GM18870 (cell line): Measurements from ENCODE around the gene MRGPRF.

Experiments
- ATAC-seq: cut with Tn5 transposase; IDR thresholded peaks from one replicate; pipeline ENCODE4 v1.9.1; 2021; ENCODE audit warnings: moderate library complexity; ENCODE audit not compliant: unreplicated experiment

The MRGPRF gene

DNA sequence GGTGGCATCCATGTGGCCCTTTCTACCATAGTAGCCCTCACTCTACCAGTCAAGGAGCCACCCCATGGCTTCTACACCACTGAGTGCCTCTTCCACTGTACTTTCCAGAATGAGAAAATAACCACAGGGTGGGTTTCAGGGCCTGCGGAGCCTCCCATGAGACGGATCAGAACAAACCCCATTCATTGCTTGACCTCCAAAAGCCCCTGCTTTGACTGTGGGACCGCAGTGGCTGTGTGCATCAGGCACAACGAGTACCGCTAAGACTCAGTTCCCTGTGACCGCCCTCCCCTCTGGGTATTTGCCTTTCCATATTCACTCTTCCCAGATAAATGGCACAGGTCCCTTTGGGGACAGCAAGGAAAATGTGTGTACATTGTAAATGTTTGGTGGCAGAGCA lies 11.5 kb upstream of the MRGPRF start:
- no peak for ATAC-seq

- no peak for ATAC-seq
Measured at GRCh38 chr11:69022260-69022659, 9.2 kb upstream of the MRGPRF start.

GRCh38 chr11:69018924-69019323 lies 5.9 kb upstream of the MRGPRF start:
- no peak for ATAC-seq

DNA sequence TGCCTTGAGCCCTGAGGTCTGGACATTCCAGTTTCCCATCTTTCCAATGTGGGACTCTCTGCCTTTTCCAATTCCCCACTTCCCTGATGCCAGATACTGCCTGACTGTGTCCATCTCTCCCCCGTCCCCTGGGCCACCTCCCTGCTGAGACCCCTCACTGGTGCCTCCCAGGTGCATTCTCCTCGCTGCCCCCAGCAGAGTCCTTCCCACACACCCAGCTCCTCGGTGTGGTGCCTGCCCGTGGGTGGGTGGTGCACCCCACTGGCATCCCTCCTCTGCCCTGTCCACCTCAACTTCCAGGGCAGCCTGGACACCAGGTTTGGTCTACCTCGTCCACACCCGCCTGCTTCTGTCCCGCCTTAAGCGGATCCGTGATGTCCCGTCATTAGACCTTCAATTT lies 4.9 kb upstream of the MRGPRF start:
- no peak for ATAC-seq

DNA sequence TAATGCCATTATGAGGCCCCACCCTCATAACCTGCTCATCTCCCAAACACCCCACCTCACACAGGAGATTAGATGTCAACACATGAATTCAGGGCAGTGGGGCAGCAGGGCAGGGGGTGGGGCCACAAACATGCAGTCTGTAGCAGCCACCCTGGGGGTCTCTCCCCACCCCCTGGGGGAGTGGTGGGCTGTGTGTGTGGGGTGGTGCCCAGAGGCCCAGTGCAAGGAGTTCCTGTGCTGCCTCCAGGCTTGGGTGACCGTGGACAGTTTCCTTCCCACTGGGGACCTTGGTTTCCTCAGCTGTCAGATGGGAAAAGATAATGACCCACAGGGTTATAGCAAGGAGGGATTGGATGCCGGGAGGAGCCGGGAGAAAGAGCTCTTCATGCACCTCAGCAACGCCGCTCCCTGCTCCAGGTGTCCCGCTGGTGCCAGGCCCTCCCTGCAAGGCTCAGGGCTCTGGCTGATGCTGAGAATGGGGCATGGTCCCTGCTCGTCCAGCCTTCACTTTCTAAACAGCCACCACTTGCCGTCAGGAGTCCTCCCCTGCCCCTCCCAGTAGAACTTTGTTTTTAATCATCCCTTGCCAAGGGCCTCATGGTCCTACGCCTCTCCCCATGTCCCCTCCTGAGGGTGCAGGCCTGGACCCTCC lies 2.0 kb upstream of the MRGPRF start:
- no peak for ATAC-seq

DNA sequence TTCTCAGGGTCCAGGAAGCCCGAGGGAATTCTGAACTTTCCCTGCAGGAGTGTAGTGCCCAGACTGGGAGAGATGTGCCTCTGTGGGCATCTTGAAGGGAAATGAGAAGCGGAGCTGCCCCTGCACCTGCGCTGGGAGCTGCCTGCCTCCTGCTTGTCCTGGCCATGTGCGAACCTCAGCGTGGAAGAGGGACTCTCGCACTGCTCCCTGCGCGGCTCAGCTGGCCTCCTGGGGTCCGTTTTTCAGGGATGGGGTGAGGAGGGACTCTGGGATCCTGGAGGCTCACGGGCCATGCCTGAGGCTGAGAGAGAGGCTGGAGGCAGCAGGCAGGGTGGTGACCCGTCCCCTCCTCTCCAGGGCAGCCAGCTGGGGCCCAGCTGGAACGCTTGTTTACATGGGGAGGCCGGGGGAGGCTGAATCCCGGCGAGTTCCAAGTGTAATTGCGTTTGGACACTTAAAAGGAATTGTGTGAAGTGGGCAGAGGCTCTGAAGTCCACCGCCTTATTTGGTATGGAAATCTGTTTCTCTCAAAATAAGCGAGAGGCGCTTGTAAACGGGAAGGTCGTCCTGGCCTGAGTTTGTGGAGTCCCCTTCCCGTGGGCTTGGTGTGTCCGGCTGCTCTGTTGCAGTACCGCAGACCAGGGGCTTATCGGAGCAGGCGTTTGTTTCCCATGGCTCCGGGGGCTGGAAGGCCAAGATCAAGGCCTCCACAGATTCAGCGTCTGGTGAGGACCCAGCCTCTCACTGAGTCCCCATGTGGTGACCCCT lies 1.2 kb upstream of the MRGPRF start:
- ATAC-seq: no peak

GRCh38 chr11:69012092-69013008 lies 696 bp downstream of the MRGPRF start:
- no peak for ATAC-seq

GRCh38 chr11:69011624-69012091 lies 1.4 kb downstream of the MRGPRF start:
- no peak for ATAC-seq

- ATAC-seq: no peak
Measured at GRCh38 chr11:69010964-69011623, 2.0 kb downstream of the MRGPRF start.

DNA sequence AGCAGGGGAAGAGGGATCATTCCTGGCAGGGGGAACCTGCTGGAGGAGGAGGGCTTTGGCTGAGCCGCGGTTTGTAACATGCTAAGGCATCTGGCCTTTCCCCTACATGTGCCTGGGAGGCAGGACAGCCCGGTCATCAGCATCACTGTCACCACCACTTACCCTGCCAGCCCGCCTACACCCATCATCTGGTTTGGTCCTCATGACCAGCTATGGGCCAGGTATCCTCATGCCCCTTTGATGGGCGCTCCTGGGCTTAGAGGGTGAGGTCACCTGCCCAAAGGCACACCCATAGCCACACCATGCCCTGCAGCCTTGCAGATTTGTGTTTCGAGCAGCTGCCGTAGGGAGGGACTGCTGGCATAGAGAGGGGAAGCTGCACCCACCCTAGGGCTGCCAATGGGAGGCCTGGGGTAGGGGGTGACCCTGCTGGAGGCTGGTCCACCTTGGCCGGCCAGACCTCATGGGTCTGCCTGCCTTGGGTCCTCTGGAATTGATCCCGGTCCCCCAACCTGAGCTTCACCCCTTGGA lies 2.6 kb downstream of the MRGPRF start:
- no peak for ATAC-seq

- ATAC-seq: no peak
Measured at GRCh38 chr11:69009441-69010211, 3.4 kb downstream of the MRGPRF start.

- ATAC-seq: no peak
Measured at GRCh38 chr11:69008737-69009440, 4.2 kb downstream of the MRGPRF start.

DNA sequence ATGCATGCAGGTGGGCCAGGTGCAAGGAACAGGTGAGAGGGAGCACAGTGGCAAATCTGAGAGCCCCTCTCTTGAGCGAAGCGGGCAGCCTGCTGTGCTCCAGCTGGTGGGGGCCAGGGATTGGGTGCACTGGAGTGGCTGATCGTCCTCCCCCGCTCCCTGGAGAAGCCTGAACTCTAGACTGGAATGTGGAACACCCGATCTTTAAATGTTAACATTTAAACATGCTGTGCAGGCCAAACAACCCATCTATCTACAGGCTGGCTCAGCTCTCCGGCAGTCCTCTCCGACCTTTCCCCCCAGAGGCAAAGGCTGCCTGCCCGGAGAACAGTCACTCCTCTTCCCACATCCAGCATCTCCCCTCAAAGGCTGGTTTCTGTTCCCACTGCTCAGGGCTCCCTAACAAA lies 5.1 kb downstream of the MRGPRF start:
- ATAC-seq: no peak

DNA sequence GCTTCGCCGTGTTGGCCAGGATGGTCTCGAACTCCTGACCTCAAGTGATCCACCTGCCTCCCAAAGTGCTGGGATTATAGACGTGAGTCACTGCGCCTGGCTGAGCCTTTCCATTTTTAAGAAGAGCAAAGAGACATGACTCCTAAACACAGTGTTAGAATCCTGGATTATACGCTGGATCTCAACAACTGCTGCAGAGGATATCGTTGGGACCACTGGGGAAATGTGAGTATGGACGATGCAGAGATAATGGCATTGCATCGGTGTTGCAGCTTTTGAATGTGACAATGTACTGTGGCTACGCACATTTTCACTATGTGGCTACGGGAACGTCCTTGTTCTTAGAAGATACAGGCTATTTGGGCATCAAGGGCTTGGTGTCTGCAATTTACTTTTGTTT lies 6.2 kb downstream of the MRGPRF start:
- no peak for ATAC-seq

DNA sequence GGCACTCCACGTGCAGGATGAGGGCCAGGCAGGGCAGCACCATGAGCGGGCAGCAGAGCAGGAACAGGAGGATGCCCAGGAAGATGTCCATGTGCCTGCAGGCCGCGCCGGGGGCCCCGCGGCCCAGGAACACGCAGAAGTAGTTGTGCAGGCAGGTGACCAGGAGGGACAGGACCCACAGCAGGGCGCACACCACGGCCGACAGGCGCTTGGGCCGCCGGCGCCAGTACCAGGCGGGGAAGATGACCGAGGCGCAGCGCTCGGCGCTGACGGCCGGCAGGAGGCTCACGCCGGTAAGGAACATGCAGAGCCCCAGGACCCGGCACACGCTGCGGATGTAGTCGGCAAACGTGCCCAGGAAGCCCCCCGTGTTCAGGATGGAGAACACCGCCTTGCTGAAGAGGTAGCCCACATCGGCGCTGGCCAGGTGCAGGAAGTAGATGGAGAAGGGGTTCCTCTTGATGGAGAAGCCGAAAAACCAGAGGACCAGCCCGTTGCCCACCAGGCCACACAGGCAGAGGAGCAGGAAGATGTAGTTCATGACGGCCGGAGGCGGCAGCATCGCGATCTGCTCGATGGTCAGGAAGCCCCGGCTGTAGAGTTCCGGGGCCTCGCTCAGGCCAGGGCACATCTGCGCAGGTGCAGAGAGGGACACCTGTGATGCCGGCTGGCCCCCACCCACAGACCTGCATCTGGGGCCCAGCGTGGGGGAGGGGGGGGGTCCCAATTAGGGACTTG lies 7.2 kb downstream of the MRGPRF start:
- ATAC-seq: no peak

DNA sequence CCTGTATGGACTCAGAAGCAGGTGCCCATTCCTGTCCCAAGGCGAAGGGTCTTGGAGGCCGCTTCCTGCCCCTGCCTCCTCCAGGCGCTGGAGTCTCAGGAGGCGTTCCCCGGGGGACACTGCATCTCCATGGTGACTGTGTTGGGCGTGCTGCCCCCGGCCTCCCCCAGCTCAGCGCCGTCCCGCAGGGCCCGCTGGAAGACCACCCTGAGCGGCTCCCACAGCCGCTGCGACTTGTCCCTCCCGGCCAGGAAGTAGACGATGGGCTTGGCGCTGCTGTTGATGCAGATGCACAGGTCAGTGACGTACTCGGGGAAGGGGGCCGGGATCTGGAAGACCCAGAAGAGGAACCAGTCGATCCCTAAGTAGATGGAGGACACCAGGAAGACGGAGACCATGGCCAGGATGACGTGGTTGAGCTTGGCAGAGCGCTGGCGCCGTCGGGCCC lies 7.8 kb downstream of the MRGPRF start:
- ATAC-seq: no peak

GRCh38 chr11:69004411-69005182 lies 8.4 kb downstream of the MRGPRF start:
- ATAC-seq: no peak

- no peak for ATAC-seq
Measured at GRCh38 chr11:69003866-69004367, 9.1 kb downstream of the MRGPRF start.
